ENCODE measurements around the gene CNN2.

CNN2 gene

GRCh38 chr19:1084024-1084868, 57.8 kb downstream of the CNN2 start:
- no peak for DNase-seq

- no peak for DNase-seq
Observed at GRCh38 chr19:1085053-1085658, 58.7 kb downstream of the CNN2 start.

- no peak for DNase-seq
Observed at GRCh38 chr19:1085676-1086442, 59.5 kb downstream of the CNN2 start.

GRCh38 chr19:1086613-1087012, 60.2 kb downstream of the CNN2 start:
- no peak for DNase-seq

- DNase-seq: no peak
Observed at GRCh38 chr19:1087813-1088415, 61.5 kb downstream of the CNN2 start.

- no peak for DNase-seq
Observed at GRCh38 chr19:1088416-1089010, 62.1 kb downstream of the CNN2 start.
